Measurements from ENCODE around the gene USP17L25.
"Not testable (repeated sequence)": the region's sequence is repeated elsewhere in the genome, so short reads cannot be mapped to it uniquely, and the experiment has no call there.

The USP17L25 gene, protein sequence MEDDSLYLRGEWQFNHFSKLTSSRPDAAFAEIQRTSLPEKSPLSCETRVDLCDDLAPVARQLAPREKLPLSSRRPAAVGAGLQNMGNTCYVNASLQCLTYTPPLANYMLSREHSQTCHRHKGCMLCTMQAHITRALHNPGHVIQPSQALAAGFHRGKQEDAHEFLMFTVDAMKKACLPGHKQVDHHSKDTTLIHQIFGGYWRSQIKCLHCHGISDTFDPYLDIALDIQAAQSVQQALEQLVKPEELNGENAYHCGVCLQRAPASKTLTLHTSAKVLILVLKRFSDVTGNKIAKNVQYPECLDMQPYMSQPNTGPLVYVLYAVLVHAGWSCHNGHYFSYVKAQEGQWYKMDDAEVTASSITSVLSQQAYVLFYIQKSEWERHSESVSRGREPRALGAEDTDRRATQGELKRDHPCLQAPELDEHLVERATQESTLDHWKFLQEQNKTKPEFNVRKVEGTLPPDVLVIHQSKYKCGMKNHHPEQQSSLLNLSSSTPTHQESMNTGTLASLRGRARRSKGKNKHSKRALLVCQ

DNA sequence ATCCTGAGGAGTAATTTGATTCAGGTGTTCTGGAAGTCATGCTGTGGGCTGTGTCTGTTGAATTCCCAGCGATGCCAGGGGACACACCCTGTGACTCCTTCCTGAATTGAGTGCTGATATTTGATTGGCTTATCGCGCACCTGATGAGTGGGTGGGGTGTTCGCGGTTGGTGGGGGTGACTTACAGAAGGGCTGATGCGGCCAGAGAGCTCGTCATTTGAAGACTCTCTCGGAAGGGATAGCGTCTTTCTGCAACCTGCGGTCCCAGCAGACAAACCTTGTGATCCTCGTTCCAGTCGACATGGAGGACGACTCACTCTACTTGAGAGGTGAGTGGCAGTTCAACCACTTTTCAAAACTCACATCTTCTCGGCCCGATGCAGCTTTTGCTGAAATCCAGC is at the start of gene USP17L25:
TSS of gene USP17L25 (plus strand) at position 301 of the 400 bp plus-strand sequence. CDS start at position 301, 0 bp downstream.
- FAIRE-seq; DNase-seq (ENCODE audit: extremely low spot score, insufficient read length, low read depth): not testable (repeated sequence)

DNA sequence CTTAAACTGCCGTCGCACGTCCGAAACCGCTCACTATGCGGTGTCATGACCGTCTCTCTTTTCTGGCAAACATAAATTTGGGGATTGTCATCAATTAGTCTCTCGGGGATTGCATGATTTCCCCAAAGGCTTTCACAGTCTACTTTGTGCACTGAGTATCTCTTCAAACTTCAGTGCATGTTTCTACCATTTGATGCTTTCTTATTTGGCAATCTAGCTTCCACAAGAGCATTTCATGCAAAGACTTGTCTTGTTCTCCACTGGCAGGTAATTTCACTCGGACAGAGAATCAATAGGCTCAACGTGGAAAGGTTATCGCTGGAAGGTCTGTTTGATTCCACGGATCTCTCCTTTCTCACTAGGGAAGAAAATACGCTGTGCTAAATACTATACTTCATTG is 5.5 kb upstream of the USP17L25 start:
- not testable (repeated sequence) for DNase-seq (ENCODE audit: extremely low spot score, insufficient read length, low read depth); FAIRE-seq

DNA sequence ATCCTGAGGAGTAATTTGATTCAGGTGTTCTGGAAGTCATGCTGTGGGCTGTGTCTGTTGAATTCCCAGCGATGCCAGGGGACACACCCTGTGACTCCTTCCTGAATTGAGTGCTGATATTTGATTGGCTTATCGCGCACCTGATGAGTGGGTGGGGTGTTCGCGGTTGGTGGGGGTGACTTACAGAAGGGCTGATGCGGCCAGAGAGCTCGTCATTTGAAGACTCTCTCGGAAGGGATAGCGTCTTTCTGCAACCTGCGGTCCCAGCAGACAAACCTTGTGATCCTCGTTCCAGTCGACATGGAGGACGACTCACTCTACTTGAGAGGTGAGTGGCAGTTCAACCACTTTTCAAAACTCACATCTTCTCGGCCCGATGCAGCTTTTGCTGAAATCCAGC is 4.8 kb upstream of the USP17L25 start, which contains the start of gene USP17L24:
TSS of gene USP17L24 (plus strand) at position 301 of the 400 bp plus-strand sequence. CDS start at position 301, 0 bp downstream.
- not testable (repeated sequence) for FAIRE-seq; DNase-seq (ENCODE audit: extremely low spot score, insufficient read length, low read depth)

DNA sequence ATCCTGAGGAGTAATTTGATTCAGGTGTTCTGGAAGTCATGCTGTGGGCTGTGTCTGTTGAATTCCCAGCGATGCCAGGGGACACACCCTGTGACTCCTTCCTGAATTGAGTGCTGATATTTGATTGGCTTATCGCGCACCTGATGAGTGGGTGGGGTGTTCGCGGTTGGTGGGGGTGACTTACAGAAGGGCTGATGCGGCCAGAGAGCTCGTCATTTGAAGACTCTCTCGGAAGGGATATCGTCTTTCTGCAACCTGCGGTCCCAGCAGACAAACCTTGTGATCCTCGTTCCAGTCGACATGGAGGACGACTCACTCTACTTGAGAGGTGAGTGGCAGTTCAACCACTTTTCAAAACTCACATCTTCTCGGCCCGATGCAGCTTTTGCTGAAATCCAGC is 4.6 kb downstream of the USP17L25 start, which contains the start of gene USP17L26:
TSS of gene USP17L26 (plus strand) at position 301 of the 400 bp plus-strand sequence. CDS start at position 301, 0 bp downstream.
- not testable (repeated sequence) for FAIRE-seq

DNA sequence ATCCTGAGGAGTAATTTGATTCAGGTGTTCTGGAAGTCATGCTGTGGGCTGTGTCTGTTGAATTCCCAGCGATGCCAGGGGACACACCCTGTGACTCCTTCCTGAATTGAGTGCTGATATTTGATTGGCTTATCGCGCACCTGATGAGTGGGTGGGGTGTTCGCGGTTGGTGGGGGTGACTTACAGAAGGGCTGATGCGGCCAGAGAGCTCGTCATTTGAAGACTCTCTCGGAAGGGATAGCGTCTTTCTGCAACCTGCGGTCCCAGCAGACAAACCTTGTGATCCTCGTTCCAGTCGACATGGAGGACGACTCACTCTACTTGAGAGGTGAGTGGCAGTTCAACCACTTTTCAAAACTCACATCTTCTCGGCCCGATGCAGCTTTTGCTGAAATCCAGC is 9.4 kb downstream of the USP17L25 start, which contains the start of gene USP17L5:
TSS of gene USP17L5 (plus strand) at position 301 of the 400 bp plus-strand sequence. CDS start at position 301, 0 bp downstream.
- FAIRE-seq; DNase-seq (ENCODE audit: extremely low spot score, insufficient read length, low read depth): not testable (repeated sequence)

More for the DNA sequence above, 4.6 kb downstream of the USP17L25 start, which contains the start of gene USP17L26:
- DNase-seq (ENCODE audit: extremely low spot score, insufficient read length, low read depth), result not testable (repeated sequence)

DNA sequence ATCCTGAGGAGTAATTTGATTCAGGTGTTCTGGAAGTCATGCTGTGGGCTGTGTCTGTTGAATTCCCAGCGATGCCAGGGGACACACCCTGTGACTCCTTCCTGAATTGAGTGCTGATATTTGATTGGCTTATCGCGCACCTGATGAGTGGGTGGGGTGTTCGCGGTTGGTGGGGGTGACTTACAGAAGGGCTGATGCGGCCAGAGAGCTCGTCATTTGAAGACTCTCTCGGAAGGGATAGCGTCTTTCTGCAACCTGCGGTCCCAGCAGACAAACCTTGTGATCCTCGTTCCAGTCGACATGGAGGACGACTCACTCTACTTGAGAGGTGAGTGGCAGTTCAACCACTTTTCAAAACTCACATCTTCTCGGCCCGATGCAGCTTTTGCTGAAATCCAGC is 14.1 kb downstream of the USP17L25 start, which contains the start of gene USP17L27:
TSS of gene USP17L27 (plus strand) at position 301 of the 400 bp plus-strand sequence. CDS start at position 301, 0 bp downstream.
- FAIRE-seq; DNase-seq (ENCODE audit: extremely low spot score, insufficient read length, low read depth): not testable (repeated sequence)

DNA sequence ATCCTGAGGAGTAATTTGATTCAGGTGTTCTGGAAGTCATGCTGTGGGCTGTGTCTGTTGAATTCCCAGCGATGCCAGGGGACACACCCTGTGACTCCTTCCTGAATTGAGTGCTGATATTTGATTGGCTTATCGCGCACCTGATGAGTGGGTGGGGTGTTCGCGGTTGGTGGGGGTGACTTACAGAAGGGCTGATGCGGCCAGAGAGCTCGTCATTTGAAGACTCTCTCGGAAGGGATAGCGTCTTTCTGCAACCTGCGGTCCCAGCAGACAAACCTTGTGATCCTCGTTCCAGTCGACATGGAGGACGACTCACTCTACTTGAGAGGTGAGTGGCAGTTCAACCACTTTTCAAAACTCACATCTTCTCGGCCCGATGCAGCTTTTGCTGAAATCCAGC is 18.9 kb downstream of the USP17L25 start, which contains the start of gene USP17L28:
TSS of gene USP17L28 (plus strand) at position 301 of the 400 bp plus-strand sequence. CDS start at position 301, 0 bp downstream.
- FAIRE-seq; DNase-seq (ENCODE audit: extremely low spot score, insufficient read length, low read depth): not testable (repeated sequence)

DNA sequence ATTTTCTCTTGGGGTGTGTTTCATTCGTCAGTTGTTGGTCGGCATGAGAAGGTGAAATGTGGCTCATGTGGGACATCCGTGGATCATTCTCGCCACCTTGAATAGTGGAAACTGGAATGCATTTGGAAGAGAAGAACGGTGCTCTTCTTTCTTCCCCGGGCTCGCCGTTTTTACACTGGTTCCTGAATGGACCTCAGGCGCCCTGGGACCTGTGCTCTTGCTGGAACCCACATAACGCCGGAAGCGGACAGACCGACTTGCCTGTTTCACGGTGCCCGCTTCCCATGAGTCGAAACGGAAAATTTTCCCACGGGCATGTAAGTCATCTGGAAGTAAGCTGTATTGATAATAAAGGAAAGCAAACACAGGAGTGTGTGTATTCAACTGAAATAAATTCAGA is 21.2 kb downstream of the USP17L25 start:
- not testable (repeated sequence) for FAIRE-seq; DNase-seq (ENCODE audit: extremely low spot score, insufficient read length, low read depth)

DNA sequence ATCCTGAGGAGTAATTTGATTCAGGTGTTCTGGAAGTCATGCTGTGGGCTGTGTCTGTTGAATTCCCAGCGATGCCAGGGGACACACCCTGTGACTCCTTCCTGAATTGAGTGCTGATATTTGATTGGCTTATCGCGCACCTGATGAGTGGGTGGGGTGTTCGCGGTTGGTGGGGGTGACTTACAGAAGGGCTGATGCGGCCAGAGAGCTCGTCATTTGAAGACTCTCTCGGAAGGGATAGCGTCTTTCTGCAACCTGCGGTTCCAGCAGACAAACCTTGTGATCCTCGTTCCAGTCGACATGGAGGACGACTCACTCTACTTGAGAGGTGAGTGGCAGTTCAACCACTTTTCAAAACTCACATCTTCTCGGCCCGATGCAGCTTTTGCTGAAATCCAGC is 23.6 kb downstream of the USP17L25 start, which contains the start of gene USP17L29:
TSS of gene USP17L29 (plus strand) at position 301 of the 400 bp plus-strand sequence. CDS start at position 301, 0 bp downstream.
- not testable (repeated sequence) for FAIRE-seq

DNA sequence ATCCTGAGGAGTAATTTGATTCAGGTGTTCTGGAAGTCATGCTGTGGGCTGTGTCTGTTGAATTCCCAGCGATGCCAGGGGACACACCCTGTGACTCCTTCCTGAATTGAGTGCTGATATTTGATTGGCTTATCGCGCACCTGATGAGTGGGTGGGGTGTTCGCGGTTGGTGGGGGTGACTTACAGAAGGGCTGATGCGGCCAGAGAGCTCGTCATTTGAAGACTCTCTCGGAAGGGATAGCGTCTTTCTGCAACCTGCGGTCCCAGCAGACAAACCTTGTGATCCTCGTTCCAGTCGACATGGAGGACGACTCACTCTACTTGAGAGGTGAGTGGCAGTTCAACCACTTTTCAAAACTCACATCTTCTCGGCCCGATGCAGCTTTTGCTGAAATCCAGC is 33.1 kb downstream of the USP17L25 start, which contains the start of gene USP17L30:
TSS of gene USP17L30 (plus strand) at position 301 of the 400 bp plus-strand sequence. CDS start at position 301, 0 bp downstream.
- FAIRE-seq; DNase-seq (ENCODE audit: extremely low spot score, insufficient read length, low read depth): not testable (repeated sequence)

More for the DNA sequence above, 23.6 kb downstream of the USP17L25 start, which contains the start of gene USP17L29:
- not testable (repeated sequence) for DNase-seq (ENCODE audit: extremely low spot score, insufficient read length, low read depth)

DNA sequence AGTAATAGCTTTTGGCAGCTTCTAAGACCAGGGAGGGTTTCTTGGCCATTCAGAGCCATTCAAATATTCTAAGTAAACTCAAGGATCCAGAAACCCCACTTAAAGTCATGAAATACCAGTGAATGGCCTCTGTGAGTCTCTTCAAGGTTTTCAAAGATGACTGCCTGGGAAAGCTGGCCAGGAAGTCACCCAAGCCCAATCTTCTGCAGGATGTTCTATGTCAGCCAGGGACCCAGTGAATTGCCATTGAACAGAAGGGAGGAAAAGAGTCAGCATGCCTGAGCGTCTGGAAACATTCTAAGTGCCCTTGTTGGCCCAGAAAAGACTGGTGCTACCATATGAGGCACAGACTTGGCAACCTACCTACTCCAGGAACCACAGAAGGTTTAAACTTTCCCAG is 50.2 kb downstream of the USP17L25 start:
- not testable (repeated sequence) for DNase-seq (ENCODE audit: extremely low spot score, insufficient read length, low read depth); FAIRE-seq
